Activated CD8-positive, alpha-beta memory T cell treated with anti-CD3 and anti-CD28 coated beads for 1 hour (primary cell): ENCODE data around the gene COA5.

Source experiments
- DNase-seq, 2 donors: peaks; one replicate each; pipeline ENCODE4 v3.0.0-alpha.2; 2020; ENCODE audit warnings: low read depth in 1 of 2; ENCODE audit errors: extremely low read depth in 1 of 2

COA5 gene

GRCh38 chr2:98608116-98608961, at the start of gene COA5, which contains the start of gene UNC50:
TSS of gene COA5 (minus strand) at chr2:98608512. CDS start at chr2:98608405, 107 bp downstream.
TSS of gene UNC50 (plus strand) at chr2:98608589. CDS start at chr2:98609760, 1,171 bp downstream.
- peak; percentile 64 to 87 for DNase-seq

DNA sequence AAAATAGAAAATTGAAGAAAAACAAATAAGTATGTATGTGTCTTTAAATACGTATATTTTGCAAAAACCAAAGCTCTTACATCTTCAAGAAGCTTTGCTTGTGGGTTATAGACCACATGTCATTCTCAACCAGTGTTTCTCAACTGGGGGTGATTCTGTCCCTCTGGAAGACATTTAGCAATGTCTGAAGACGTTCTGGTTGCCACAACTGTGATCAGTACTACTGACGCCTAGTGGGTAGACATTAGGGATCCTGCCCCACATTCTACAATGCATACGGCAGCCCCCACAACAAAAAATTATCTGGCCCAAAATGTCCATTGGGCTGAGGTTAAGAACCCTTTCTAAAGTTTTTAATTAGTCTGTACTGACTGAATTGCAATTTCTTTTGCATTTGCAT, 48.5 kb upstream of the COA5 start:
- DNase-seq: peak in 1 of 2 donors; percentile 34

GRCh38 chr2:98654699-98655495, 46.6 kb upstream of the COA5 start:
- DNase-seq: no peak

GRCh38 chr2:98650998-98651397, 42.7 kb upstream of the COA5 start:
- no peak for DNase-seq

DNA sequence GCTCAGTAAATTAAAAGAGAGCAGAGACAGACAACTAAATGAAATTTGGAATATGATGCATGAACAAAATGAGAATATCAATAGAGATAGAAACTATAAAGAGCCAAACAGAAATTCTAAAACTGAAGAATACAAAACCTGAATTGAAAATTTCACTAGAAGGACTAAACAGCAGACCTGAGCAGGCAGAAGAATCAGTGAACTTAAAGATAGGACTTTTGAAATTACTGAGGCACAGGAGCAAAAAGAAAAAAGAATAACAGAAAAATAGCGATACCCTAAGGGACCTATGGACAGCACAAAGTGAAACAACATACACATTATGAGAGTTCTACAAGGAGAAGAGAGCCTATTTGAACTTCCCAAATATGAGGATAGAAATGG, 41.7 kb upstream of the COA5 start:
- no peak for DNase-seq

DNA sequence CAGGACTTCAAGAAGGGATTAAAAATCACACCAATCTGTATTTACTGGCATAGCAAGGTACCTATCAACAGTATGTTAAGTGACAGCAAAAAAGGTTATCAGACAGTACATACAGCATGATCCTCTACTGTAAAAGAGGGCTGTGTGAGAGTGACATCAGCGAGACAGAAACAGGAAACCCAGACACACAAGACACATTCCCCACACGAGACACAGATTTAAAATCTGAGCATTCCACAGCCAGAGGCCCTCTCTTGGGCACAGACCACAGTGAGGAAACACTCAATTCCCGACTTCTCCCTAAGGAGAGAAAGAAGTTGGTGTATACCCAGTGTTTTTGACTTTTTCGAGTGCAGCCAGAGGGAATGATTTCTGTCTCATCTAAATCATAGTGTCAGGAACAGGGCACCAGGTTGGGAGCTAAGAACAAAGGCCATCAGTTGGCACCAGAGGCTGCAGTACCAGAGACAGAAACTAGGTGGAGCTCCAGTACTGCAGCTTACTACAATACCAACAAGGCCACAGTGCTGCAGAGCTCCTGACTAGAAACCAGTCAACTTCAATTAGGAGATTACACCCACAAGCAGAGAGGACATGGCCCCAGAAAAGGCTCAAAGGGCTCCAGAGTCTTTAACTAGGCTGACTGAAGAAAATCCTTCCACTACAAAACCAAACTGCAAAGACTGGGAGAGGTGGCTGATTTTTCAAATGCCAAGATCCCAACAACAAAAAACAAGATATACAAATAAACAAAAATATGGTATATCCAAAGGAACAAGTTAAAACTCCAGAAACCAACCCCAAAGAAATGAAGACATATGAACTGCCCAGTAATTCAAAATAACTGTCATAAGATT, 41.1 kb upstream of the COA5 start:
- peak; percentile 59 to 61 for DNase-seq

DNA sequence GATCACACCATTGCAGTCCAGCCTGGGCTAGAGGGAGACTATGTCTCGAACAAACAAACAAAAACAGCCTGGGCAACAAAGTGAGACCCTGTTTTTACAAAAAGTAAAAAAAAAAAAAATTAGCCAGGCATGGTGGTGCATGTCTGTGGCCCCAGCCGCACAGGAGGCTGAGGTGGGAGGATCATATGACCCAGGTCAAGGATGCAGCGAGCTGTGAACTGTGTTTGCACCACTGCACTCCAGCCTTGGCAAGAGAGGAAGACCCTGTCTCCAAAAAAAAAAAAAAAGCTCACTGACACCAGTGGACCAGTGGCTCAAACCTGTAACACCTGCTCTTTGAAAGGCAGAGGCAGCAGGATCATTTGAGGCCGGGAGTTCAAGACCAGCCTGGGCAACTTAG, 40.1 kb upstream of the COA5 start:
- no peak for DNase-seq

- no peak for DNase-seq
These were observed 39.3 kb upstream of the COA5 start for GRCh38 chr2:98647636-98648035.

GRCh38 chr2:98643496-98644100, 35.3 kb upstream of the COA5 start:
- no peak for DNase-seq

DNA sequence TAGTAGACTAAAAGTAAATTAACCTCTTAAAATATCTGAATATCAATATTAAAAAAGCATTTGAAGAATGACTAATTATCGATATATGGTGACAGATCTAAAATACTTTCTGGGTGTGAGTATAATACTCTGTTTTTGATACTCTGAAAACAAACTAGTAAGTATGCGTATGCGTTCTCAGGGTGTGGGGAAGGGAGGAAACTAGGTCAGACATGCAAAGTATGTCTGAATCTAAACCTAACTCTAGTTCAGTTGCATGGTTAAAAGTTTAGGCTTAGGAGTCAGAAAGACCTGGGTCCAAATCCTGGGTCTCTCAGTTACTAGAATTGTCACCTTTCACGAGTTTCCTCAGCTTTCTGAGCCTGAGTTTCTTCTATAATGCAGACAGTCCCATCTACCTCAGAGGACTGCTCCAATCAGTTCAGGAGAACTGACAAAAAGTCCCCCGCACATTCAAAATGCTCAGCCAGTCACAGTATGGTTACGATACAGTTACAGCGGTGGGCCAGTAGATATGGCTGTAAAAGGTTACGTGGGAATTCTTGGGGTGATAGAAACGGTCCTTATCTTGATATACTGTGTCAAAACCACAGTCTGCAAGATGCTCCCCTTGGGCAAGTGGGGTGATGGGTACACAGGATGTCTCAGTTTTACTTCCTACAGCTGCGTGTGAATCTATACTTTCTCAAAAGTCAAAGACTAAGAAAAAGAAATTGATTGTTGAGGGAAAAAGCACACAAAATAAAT, 29.3 kb upstream of the COA5 start:
- DNase-seq: peak in 1 of 2 donors; percentile 19

DNA sequence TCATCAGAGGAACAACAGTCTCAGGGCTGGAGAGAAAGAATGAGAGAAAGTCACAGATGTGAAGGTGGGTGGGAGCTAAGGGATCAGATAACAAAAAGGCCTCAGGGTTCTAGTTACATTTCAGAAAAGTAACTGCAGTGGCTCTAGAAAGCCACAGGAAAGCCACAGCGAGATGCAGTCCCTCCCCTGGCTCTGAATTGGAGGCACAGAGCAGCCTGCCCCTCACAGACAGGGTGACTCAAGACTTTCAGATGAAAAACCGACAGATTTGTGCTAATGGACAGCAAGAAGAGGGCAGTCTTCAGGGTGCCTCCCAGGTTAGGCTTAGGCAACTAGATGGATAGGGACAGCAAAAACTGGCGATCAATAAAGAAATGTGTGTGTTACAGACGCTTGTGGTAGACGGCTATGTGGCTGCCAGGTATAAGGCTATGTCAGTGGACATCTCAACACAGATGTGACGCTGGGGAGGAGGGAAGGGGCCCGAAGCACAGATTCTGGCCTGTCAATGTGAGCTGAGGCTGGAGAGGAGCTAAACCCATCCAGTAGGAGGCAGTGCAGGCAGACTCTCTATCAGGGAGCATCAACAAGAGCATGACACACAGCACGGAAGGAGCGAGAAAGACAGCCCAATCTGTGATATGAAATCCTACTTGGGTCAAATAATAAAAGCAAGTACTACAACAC, 26.2 kb upstream of the COA5 start:
- DNase-seq: peak in 1 of 2 donors; percentile 20

GRCh38 chr2:98632351-98632750, 24.0 kb upstream of the COA5 start:
- DNase-seq: no peak

GRCh38 chr2:98623657-98624056, 15.3 kb upstream of the COA5 start:
- DNase-seq: no peak

DNA sequence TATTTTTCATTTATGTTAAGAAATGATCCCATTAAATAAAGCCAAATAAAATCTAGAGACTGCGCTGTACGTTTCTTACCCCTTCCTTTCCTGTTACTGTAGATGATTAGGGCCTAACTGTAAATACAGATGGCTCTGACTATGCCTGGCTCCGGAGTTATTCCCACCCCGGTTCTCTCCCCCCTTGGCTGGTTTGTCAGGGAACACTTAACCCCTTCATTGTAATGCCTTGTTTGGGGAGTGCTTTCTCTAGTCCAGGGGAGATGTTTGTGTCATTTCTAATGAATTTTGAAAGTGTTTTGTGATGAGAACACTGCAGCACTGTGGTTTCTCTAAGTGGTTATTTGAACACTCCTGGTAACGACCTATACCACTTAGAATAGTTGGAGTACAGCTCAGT, 8.8 kb upstream of the COA5 start:
- DNase-seq: no peak

- DNase-seq: no peak
These were observed 7.2 kb upstream of the COA5 start for GRCh38 chr2:98615481-98615880.

- no peak for DNase-seq
These were observed 5.9 kb upstream of the COA5 start for GRCh38 chr2:98614024-98614739.

DNA sequence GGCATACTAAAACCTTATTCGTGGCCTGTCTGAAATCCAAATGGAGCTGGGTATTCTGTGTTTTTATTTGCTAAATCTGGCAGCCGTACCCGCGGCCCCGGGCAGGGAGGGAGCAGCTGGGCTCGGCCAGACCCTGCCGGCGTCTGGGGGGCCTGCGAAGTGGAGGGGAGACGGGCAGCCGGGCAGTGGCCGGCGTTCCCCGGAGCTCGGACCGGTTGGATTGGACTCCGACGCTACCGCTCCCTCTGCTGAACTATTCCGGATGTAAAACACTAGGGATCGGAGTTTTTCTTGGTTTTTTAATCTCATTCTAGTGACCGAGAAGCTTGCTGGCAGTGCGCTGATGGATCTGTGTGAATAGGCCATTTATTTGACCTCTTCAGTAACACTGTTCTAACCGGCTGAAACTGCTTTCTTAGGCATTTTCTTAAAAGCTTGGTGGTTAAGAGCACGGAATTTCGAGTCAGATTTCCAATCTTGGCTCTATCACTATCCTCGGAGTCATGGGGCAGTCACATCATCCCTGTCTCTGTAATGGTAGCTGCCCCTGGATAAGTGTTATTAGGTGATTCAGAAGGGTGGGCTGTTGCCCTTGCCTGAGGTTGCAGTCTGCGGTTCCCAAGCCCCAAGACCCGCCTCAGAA, 771 bp upstream of the COA5 start:
- no peak for DNase-seq

DNA sequence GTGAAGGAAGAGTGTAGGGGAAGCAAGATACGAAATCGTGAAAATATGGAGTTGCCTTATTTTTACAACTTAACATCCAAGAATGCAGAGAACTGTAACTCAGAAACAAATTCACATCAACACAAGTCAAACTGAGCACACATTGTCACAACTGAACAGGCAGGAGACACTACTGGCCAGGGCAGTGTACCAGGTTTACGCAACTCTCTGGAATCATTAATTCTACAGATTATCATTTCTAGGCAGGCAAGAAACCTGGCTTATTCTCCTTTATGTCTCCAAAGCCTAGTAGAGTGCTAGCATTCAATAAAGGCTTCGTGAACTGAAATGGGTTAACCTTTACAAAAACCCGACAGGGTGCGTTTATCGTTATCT, 584 bp downstream of the COA5 start:
- no peak for DNase-seq
